Activated CD4-positive, alpha-beta T cell treated with anti-CD3 and anti-CD28 coated beads, Interleukin-2, amount 10 ng/mL, durations not matched to agents 24 days and 14 days (primary cell): ENCODE results near the gene WFDC1. TPM values are rescaled to one million over a fixed set of nuclear protein-coding genes. Genes with fewer than 3 reads are reported as not detected.

Experiments used
- DNase-seq: peaks from one replicate; pipeline ENCODE4 v3.0.0; 2022
- H3K27ac Mint-ChIP-seq: one replicate; pipeline ENCODE4 v1.8.0; 2022; ENCODE audit warnings: mild to moderate bottlenecking, mixed read lengths
- H3K27me3 Mint-ChIP-seq: one replicate; pipeline ENCODE4 v1.8.0; 2022; ENCODE audit warnings: mixed read lengths
- H3K36me3 Mint-ChIP-seq: one replicate; pipeline ENCODE4 v1.8.0; 2022; ENCODE audit warnings: low read depth, mild to moderate bottlenecking, mixed read lengths
- H3K4me1 Mint-ChIP-seq: one replicate; pipeline ENCODE4 v1.8.0; 2021; ENCODE audit warnings: mixed read lengths
- H3K4me3 Mint-ChIP-seq: one replicate; pipeline ENCODE4 v1.8.0; 2022; ENCODE audit warnings: mild to moderate bottlenecking, moderate library complexity, mixed read lengths
- H3K9me3 Mint-ChIP-seq: one replicate; pipeline ENCODE4 v1.8.0; 2021; ENCODE audit warnings: mixed read lengths
- intact Hi-C: fragments of 100-400 bp; cut with micrococcal nuclease; formaldehyde crosslinking; loops from one replicate; pipeline ENCODE4 v1.15.1; 2023
- total RNA-seq: library from RNA; stranded (reverse); gene quantifications from 2 replicates; pipeline ENCODE4 v1.2.3, GENCODE V29; 2022

WFDC1 gene
- total RNA-seq, 1 donor from 2014 or later: not detected

DNA sequence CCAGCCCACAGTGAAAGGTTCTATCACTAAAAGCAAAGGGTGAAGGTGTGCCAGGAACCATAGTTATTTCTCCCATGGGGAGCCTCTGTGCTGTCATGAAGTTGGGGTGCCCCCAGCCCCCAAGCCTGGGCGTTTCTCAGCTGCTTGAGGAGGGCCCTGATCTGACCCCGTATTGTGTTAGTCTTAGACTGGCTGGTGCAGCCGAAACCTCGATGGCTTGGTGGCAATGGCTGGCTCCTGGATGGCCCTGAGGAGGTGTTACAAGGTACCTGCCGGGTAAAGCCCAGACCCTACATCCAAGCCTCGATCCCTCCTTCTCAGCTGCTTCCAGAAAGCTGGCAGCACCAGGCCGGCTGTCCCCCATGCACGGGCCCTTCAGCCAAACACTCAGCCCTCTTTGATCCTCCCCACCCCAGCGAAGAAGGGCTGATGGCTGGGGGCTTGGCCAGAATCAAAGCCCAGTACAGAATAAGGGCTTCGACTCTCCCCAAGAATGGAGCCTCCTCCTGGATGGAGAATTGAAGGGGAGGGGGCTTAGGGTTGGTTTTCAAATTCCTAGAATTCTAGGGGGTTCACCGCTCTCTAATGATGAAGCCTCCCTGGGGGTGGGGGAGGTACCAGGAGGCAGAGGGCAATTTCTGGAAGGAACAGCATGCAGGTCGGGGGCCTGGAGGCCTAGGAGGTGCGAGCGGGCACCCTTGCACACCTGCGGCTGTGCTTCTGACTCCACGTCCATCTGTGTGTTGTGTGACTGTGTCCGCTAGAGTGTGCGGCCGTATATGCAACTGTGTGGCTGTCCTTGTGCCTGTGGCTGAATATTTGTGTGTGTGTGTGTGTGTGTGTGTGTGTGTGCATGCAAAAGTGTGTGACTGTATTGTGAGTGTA lies 23.7 kb downstream of the WFDC1 start:
- peaks cover 14% of the 10 kb centered on the region for H3K27me3 Mint-ChIP-seq
- no peak overlapping the region for H3K4me3 Mint-ChIP-seq
- H3K27ac Mint-ChIP-seq: no peak overlapping the region
- peaks cover 5% of the 10 kb centered on the region for H3K9me3 Mint-ChIP-seq
- no peaks in the 10 kb centered on the region for H3K36me3 Mint-ChIP-seq
- H3K4me1 Mint-ChIP-seq: no peaks in the 10 kb centered on the region
- intact Hi-C loops: no loop called here
- no peak for DNase-seq

DNA sequence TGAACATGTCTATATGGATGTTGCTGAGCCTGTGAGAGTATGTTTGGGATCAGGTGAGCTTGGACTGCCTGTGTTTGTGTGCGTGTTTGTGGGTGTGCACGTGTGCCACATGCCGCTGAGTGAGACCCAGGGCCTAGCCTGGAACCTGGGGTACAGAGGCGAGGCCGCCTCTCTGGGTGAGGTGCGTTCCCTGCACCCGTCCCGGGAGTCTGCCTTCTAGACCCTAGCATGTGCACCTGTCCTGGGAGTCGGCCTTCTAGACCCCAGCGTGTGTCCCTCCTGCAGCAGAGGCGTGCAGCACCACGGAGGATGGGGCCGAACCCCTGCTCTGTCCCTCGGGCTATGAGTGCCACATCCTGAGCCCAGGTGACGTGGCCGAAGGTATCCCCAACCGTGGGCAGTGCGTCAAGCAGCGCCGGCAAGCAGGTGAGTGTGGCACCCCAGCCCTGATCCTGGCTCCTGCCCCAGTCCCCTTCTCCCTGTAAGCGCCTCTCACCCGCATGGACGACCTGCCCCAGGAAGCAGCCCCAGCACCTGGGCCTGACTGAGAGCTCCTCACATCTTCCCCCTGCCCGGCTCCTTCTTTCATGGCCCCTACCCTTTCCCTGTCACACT lies 24.6 kb downstream of the WFDC1 start:
- intact Hi-C loops: no loop called here
- Mint-ChIP-seq H3K27ac (no peak overlapping the region), H3K4me3 (no peak overlapping the region), H3K27me3 (peaks cover 7% of the 10 kb centered on the region), H3K9me3 (peaks cover 5% of the 10 kb centered on the region), H3K4me1 (no peaks in the 10 kb centered on the region), H3K36me3 (no peaks in the 10 kb centered on the region)
- no peak for DNase-seq

DNA sequence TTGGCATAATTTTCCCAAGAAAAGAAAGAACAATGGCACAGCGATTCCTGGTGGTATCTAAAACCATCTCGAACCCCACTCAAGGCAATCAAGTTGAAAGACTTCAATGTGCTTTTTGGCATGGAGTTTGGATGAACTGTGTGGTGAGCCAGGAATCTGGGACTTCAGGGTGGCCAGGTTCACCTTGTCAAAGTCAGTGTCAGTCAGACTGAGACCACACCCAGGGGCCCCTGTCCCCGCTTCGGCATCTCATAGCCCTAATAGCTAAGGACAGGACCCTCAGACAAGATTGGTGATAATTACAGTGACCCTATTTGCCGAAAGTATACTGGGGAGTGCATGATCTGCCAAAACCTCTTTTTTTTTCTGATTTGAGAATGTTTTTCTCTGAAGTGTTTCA lies 25.8 kb downstream of the WFDC1 start:
- Mint-ChIP-seq H3K4me3 (no peak overlapping the region), H3K36me3 (no peaks in the 10 kb centered on the region), H3K27ac (no peak overlapping the region), H3K9me3 (peaks cover 5% of the 10 kb centered on the region), H3K27me3 (no peaks in the 10 kb centered on the region), H3K4me1 (no peaks in the 10 kb centered on the region)
- no peak for DNase-seq
- intact Hi-C loops: no loop called here

DNA sequence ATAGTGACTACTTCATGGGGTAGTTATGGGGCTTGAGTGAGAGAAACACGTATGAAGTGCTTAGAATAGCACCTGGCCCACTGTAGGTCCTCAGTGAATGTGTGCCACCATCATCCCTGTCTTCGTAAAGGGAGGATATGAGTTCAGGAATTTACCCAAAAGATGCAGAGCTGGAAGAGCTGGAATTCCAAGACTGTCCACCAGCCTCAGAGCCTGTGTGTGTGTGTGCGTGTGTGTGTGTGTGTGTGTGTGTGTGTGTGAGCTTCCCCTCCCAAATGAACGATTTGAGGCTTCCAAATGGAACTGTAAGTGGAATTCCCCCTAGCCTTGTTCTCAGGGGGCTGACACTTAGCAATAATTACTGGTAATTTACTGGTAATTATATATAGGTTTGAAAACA lies 27.3 kb downstream of the WFDC1 start:
- Mint-ChIP-seq H3K27me3 (no peaks in the 10 kb centered on the region), H3K4me3 (no peak overlapping the region), H3K9me3 (peaks cover 5% of the 10 kb centered on the region), H3K4me1 (no peaks in the 10 kb centered on the region), H3K36me3 (no peaks in the 10 kb centered on the region), H3K27ac (no peak overlapping the region)
- no peak for DNase-seq
- intact Hi-C loops: no loop called here

DNA sequence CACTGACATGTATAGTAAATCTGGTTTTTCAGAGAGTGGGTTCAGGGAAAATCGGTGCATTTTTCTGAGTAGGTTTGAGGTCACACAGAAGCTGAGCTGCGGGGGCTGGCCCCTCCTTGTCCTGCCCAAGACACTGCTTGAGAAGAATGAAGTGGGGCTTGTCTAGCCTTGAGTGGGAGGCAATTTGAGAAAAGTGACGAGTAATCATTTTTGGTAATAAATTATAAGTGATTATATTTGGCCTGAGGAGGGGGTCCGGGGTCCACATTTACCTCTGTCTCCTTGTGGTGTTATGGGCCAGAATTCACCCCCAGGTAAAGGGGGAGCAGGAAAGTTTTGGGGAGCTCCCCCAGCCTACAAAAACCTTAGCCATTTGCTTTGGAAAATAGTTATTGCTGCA lies 28.1 kb downstream of the WFDC1 start:
- H3K27ac Mint-ChIP-seq: no peak overlapping the region
- peaks cover 5% of the 10 kb centered on the region for H3K9me3 Mint-ChIP-seq
- peaks cover 1% of the 10 kb centered on the region for H3K27me3 Mint-ChIP-seq
- no peaks in the 10 kb centered on the region for H3K4me1 Mint-ChIP-seq
- intact Hi-C loops: no loop called here
- H3K4me3 Mint-ChIP-seq: no peak overlapping the region
- H3K36me3 Mint-ChIP-seq: no peaks in the 10 kb centered on the region
- no peak for DNase-seq

DNA sequence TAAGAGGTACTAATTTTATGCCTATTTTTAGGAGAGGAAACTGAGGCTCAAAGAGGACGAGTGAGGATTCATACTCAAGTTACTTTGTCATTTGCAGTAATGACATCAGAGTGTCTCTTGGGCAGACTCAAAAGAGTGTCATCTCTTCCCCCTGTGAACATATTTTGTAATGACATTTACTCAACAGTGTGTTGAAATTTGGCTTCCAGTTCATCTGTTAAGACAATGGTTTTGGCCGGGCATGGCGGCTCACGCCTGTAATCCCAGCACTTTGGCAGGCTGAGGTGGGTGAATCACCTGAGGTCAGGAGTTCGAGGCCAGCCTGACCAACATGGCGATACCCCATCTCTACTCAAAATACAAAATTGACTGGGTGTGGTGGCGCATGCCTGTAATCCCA lies 28.9 kb downstream of the WFDC1 start:
- Mint-ChIP-seq H3K4me3 (no peak overlapping the region), H3K9me3 (peaks cover 4% of the 10 kb centered on the region), H3K27me3 (peaks cover 2% of the 10 kb centered on the region), H3K36me3 (no peaks in the 10 kb centered on the region), H3K27ac (no peak overlapping the region), H3K4me1 (no peaks in the 10 kb centered on the region)
- intact Hi-C loops: no loop called here
- no peak for DNase-seq

DNA sequence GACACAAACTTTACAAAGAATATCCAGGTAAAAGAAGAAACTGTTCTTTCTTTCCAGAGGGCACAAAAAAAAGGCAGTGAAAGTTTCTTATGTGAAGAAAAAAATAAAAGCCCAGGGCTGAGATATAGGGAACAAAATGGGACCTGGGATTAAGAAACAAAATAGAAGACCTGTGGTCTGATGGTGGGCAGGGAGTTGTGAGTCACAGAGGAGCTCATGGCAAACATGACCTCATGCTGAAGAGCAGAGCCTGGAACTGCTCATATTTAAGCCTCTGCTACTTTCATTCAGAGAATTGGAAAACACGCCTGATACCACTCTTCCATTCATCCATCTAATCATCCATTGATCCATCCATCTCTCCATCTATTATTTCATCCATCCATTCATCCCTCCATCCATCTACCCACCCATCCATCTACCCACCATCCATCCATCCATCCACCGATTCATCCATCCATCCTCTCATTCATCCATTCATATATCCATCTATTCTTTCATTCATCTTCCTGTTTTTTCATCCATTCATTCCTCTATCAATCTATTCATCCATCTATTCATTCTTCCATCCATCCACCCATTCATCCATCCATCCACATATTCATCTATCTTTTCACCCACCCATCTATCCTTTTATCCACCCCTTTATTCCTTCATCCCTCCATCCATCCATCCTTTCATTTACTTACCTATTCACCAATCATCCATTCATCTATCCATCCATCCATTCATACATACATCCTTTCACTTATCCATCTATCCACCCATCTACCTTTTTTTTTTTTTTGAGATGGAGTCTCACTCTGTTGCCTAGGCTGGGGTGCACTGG lies 30.0 kb downstream of the WFDC1 start:
- no peak overlapping the region for H3K27ac Mint-ChIP-seq
- no peak overlapping the region for H3K4me3 Mint-ChIP-seq
- peaks cover 2% of the 10 kb centered on the region for H3K27me3 Mint-ChIP-seq
- H3K9me3 Mint-ChIP-seq: no peaks in the 10 kb centered on the region
- no peaks in the 10 kb centered on the region for H3K4me1 Mint-ChIP-seq
- no peaks in the 10 kb centered on the region for H3K36me3 Mint-ChIP-seq
- no peak for DNase-seq
- intact Hi-C loops: no loop called here

DNA sequence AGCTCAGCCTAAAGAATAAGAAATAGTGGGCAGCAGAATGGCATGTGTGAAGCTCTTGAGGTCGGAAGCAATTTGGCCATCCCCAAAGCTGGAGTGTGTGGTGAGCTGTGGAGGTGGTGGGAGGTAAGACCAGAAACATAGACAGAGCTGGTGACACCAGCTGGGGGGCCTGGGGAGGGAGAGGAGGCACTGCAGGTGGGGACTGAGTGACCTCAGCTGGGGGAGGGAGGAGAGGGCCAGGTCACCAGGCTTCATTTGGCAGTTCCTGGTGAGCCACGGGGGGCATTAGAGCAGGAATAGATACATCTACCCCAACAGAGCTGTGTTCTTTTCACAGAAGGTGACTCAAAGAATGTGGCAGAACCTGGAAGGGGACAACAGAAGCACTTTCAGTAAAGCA lies 31.9 kb downstream of the WFDC1 start:
- DNase-seq: no peak
- no peak overlapping the region for H3K27ac Mint-ChIP-seq
- intact Hi-C loops: no loop called here
- H3K9me3 Mint-ChIP-seq: no peaks in the 10 kb centered on the region
- no peaks in the 10 kb centered on the region for H3K4me1 Mint-ChIP-seq
- H3K27me3 Mint-ChIP-seq: peaks cover 2% of the 10 kb centered on the region
- no peaks in the 10 kb centered on the region for H3K36me3 Mint-ChIP-seq
- no peak overlapping the region for H3K4me3 Mint-ChIP-seq

DNA sequence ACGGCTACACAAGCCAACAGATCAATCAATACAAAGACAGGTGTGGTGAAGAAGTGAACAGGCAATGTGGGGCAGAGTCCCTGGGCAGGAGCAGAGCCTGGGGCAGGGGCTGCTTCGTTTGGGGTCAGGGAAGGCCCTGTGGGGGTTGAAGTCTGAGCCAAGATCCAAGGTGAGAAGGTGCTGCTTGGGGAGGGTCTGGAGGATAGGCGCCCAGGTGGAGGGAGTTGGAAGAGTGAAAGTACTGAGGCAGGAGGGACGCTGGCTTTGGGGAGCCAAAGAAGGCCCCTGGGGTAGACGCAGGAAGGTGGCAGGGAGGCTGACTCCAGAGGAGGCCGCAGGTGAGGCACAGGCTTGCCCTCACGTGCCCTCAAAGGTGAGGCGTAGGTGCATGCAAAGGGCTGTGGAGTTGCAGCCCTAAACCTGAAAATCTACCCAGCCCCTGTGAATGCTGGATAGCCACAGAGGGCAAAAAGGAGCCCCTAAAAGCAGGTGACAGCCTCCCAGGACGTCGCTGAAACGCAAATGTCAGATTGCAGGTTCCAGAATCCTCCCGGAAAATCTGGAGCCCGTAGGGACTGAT lies 33.3 kb downstream of the WFDC1 start:
- Mint-ChIP-seq H3K4me1 (no peaks in the 10 kb centered on the region), H3K27ac (no peak overlapping the region), H3K27me3 (peaks cover 2% of the 10 kb centered on the region), H3K36me3 (no peaks in the 10 kb centered on the region), H3K4me3 (no peak overlapping the region), H3K9me3 (no peaks in the 10 kb centered on the region)
- intact Hi-C loops: no loop called here
- DNase-seq: no peak

DNA sequence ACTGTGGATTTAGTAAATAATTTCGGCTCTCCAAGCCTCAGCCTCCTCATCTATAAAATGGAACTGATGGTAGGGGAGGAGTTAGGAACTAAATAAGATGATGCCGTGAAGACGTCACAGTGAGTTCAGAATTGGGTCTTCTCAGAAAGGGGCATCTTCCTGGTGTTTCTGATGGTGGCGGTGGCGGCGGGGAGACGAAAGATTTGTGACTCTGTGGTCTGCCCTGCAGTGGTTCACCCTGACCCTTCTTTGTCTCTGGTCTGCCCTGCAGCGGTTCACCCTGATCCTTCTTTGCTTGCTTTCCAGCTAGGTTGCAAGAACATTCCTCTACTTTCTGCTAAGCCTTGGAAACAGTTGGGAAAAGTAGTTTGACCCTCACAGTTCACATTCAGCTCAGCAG lies 34.3 kb downstream of the WFDC1 start:
- no peaks in the 10 kb centered on the region for H3K9me3 Mint-ChIP-seq
- H3K4me1 Mint-ChIP-seq: no peaks in the 10 kb centered on the region

DNA sequence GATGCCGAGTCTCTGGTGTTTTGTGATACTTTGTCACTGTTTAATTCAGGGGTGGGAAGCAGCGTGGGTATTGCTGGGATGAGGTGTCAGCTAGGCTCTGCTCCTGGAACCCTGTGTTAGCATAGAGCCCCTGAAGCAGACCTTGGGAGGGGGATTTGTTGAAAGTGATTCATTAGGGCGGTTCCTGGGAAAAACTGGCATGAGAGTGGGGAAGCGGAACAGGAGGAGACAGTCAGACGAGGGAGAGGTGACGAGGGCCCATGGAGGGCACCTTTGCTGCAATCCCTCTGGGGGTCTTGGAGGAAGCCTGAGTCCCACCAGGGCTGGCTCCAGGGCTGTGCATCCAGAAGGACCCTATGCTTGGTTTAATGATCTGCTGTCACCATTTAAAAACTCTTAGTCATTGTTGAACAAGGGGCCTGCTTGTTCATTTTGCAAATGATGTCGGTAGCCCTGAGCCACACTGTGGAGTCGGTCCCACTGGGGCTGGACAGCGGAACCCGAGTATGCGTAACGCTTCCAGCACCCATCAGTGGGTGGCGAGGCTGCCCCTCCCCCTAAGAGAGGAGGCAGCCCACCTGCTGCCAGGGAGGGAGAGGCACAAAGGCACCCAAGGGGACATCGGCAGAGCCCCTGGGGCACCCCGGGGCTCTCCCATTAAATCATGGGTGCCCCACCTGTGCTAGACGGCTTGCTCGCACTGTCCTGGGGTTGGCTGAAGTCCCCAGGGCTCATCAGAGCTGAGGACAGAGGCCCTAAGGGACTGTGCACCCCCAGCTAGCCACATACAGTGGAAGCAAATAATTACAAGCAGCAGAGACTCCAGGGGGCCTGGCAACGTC lies 35.4 kb downstream of the WFDC1 start:
- no peak overlapping the region for H3K27ac Mint-ChIP-seq
- intact Hi-C loops: no loop called here
- H3K4me1 Mint-ChIP-seq: no peaks in the 10 kb centered on the region
- H3K9me3 Mint-ChIP-seq: no peaks in the 10 kb centered on the region
- no peak for DNase-seq
- H3K36me3 Mint-ChIP-seq: no peaks in the 10 kb centered on the region
- peaks cover 2% of the 10 kb centered on the region for H3K27me3 Mint-ChIP-seq
- no peak overlapping the region for H3K4me3 Mint-ChIP-seq

More for the DNA sequence above, 34.3 kb downstream of the WFDC1 start:
- Mint-ChIP-seq H3K27ac (no peak overlapping the region), H3K36me3 (no peaks in the 10 kb centered on the region), H3K4me3 (no peak overlapping the region), H3K27me3 (peaks cover 2% of the 10 kb centered on the region)
- no peak for DNase-seq
- intact Hi-C loops: no loop called here

DNA sequence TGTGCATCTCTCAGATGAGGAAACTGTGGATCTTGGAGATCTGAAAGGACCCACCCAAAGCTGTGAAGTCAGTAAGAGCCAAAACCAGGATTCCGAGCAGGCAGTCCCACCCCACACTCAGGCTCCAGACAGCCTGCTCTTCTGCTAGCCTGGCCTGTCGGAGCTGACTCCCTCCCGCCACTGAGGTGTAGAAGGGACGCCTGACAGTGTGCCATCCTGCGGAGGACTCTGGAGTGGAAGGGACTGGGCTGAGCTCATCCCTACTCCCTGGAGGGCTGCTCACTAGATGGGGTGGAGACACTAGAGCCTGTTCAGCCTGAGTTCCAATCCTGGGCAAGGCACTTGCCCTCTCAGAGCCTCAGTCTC lies 36.0 kb downstream of the WFDC1 start:
- DNase-seq: no peak
- Mint-ChIP-seq H3K27me3 (peaks cover 7% of the 10 kb centered on the region), H3K27ac (no peak overlapping the region), H3K9me3 (no peaks in the 10 kb centered on the region), H3K4me1 (no peaks in the 10 kb centered on the region), H3K4me3 (no peak overlapping the region), H3K36me3 (no peaks in the 10 kb centered on the region)
- intact Hi-C loops: no loop called here
